Stimulated activated CD4-positive, alpha-beta T cell treated with anti-CD3 and anti-CD28 coated beads, Interleukin-4, amount 100 ng/mL, for 48 hours (primary cell): ENCODE measurements around the gene PRR7.

Experiments used
- DNase-seq, 2 donors: peaks; one replicate each; pipeline ENCODE4 v3.0.0-alpha.2; 2020; ENCODE audit warnings: low read depth in 2 of 2

The PRR7 gene

GRCh38 chr5:177468685-177469628 is 22.3 kb downstream of the PRR7 start:
- DNase-seq, result no peak

- DNase-seq, result no peak
Observed at GRCh38 chr5:177469750-177470525, 23.3 kb downstream of the PRR7 start.

- no peak for DNase-seq
Observed at GRCh38 chr5:177470759-177471536, 24.3 kb downstream of the PRR7 start.

- DNase-seq, result no peak
Observed at GRCh38 chr5:177471610-177472356, 25.2 kb downstream of the PRR7 start.

GRCh38 chr5:177472460-177473442 is 26.1 kb downstream of the PRR7 start:
- DNase-seq, result peak in 1 of 2 donors; percentile 39

GRCh38 chr5:177473443-177474001 is 26.9 kb downstream of the PRR7 start, which contains the start of gene DBN1:
DBN1 (minus strand) TSS chr5:177473634; CDS start chr5:177473521, 113 bp downstream.
- DNase-seq, result no peak

GRCh38 chr5:177474002-177474476 is 27.4 kb downstream of the PRR7 start:
- DNase-seq, result no peak

- DNase-seq, result no peak
Observed at GRCh38 chr5:177474846-177475562, 28.4 kb downstream of the PRR7 start.

- no peak for DNase-seq
Observed at GRCh38 chr5:177475563-177476427, 29.2 kb downstream of the PRR7 start.

- DNase-seq, result no peak
Observed at GRCh38 chr5:177476531-177477233, 30.1 kb downstream of the PRR7 start.

- DNase-seq, result no peak
Observed at GRCh38 chr5:177477701-177478477, 31.3 kb downstream of the PRR7 start.

- no peak for DNase-seq
Observed at GRCh38 chr5:177478711-177479646, 32.4 kb downstream of the PRR7 start.

GRCh38 chr5:177479774-177480173 is 33.2 kb downstream of the PRR7 start:
- DNase-seq, result no peak

GRCh38 chr5:177482359-177482795 is 35.8 kb downstream of the PRR7 start:
- no peak for DNase-seq

- no peak for DNase-seq
Observed at GRCh38 chr5:177483042-177483441, 36.4 kb downstream of the PRR7 start.
